Gastroesophageal sphincter (tissue), 4 donors: ENCODE results near the gene COG4. TPM values are rescaled to one million over a fixed set of nuclear protein-coding genes. Genes with fewer than 3 reads are reported as not detected.

Experiments
- ATAC-seq: fragments of 150-250 bp; one replicate; pipeline ENCODE4 v1.9.1; 2016; ENCODE audit warnings: mild to moderate bottlenecking, moderate library complexity
- H3K27ac ChIP-seq, 4 donors: fragments of 200-600 bp; sonication (generic) in 3 of 4; 1 replicate in 3 of 4; 2 replicates in 1 of 4; pipeline ENCODE4 v1.5.1; 2016 to 2019
- H3K27me3 ChIP-seq: fragments of 200-600 bp; sonication (generic); one replicate; pipeline ENCODE4 v1.5.1; 2019
- H3K36me3 ChIP-seq, 2 donors: fragments of 200-600 bp; sonication (generic); one replicate each; pipeline ENCODE4 v1.5.1; 2019; ENCODE audit warnings: control low read depth in 1 of 2
- H3K4me1 ChIP-seq, 3 donors: fragments of 200-600 bp; sonication (generic); 1 replicate in 2 of 3; 2 replicates in 1 of 3; pipeline ENCODE4 v1.5.1; 2016 to 2019; ENCODE audit warnings: control low read depth in 2 of 3
- H3K4me3 ChIP-seq, 2 donors: fragments of 200-600 bp; sonication (generic); one replicate each; pipeline ENCODE4 v1.5.1; 2019; ENCODE audit warnings: mild to moderate bottlenecking in 1 of 2, moderate library complexity in 1 of 2
- H3K9me3 ChIP-seq, 3 donors: fragments of 200-600 bp; sonication (generic); one replicate each; pipeline ENCODE4 v1.5.1; 2017 to 2019; ENCODE audit warnings: control low read depth in 2 of 3
- EP300 ChIP-seq: sonication (generic); formaldehyde crosslinking; IDR thresholded peaks from one replicate; pipeline ENCODE4 v1.6.1; 2017; ENCODE audit warnings: antibody characterized with exemption, mild to moderate bottlenecking
- POLR2A ChIP-seq, 2 donors: fragments of 450-650 bp; IDR thresholded peaks; one replicate each; pipeline ENCODE4 v1.6.1; 2017; ENCODE audit warnings: antibody characterized with exemption in 2 of 2, mild to moderate bottlenecking in 2 of 2, moderate library complexity in 1 of 2
- POLR2AphosphoS5 ChIP-seq: sonication (generic); formaldehyde crosslinking; IDR thresholded peaks from one replicate; pipeline ENCODE4 v1.6.1; 2017; ENCODE audit warnings: antibody characterized with exemption
- WGBS, 2 donors: methylation state at CpG; one replicate each; pipeline ENCODE4 v1.1.5; 2018; ENCODE audit warnings: low coverage in 1 of 2; 5-methylcytosine and 5-hydroxymethylcytosine counted together
- total RNA-seq, 4 donors: library from RNA; depleted of rRNA; stranded (reverse); fragments of >200 nt; gene quantifications; one replicate each; pipeline ENCODE4 v1.1.0, GENCODE V29; 2016
- TF ChIP-seq, protein P1 (sequence below), 4 experiments: fragments of 200-600 bp in 2 of 4; fragments of 450-650 bp in 2 of 4; sonication (generic) in 1 of 4; IDR thresholded peaks; one replicate each; pipeline ENCODE4 v1.5.1; 2017 to 2019; ENCODE audit warnings: antibody characterized with exemption in 4 of 4, mild to moderate bottlenecking in 2 of 4, moderate library complexity in 2 of 4

COG4 gene
- total RNA-seq = 10 to 100 TPM; 32.3 to 37.4 (median 35.0) TPM

- peak; percentile 89 for ATAC-seq
- no peaks in the 10 kb centered on the region for H3K27me3 ChIP-seq
- H3K4me1 ChIP-seq = peaks cover 0 to 55% (median 25%) of the 10 kb centered on the region in 3 donors
- WGBS, 2 donors = 1 to 2% methylated on average over 28 to 34 of the region's 36 CpGs
- H3K27ac ChIP-seq = peak within 1 kb of the TSS; percentile 64 to 91 (median 86)
- TF ChIP-seq POLR2A (IDR thresholded peaks at IDR 0.05) = no peak
- TF ChIP-seq EP300 = no peak
- TF ChIP-seq, protein P1, sequence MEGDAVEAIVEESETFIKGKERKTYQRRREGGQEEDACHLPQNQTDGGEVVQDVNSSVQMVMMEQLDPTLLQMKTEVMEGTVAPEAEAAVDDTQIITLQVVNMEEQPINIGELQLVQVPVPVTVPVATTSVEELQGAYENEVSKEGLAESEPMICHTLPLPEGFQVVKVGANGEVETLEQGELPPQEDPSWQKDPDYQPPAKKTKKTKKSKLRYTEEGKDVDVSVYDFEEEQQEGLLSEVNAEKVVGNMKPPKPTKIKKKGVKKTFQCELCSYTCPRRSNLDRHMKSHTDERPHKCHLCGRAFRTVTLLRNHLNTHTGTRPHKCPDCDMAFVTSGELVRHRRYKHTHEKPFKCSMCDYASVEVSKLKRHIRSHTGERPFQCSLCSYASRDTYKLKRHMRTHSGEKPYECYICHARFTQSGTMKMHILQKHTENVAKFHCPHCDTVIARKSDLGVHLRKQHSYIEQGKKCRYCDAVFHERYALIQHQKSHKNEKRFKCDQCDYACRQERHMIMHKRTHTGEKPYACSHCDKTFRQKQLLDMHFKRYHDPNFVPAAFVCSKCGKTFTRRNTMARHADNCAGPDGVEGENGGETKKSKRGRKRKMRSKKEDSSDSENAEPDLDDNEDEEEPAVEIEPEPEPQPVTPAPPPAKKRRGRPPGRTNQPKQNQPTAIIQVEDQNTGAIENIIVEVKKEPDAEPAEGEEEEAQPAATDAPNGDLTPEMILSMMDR (IDR thresholded peaks at IDR 0.05) = no peak
- no peak for TF ChIP-seq POLR2AphosphoS5
- peak within 1 kb of the TSS; percentile 88 to 96 for H3K4me3 ChIP-seq
- peaks cover 0 to 35% of the 10 kb centered on the region in 2 donors for H3K36me3 ChIP-seq
- H3K9me3 ChIP-seq = no peaks in the 10 kb centered on the region
Measured at GRCh38 chr16:70523076-70523742, at the start of gene COG4. TSS of gene COG4 (minus strand) at chr16:70523554. CDS start at chr16:70523543, 11 bp downstream.

GRCh38 chr16:70572926-70573270, 49.5 kb upstream of the COG4 start:
- WGBS, 2 donors = 38 to 41% methylated on average over 1 to 2 of the region's 2 CpGs
- Histone ChIP-seq H3K4me3 (no peak overlapping the region), H3K36me3 (peaks cover 9 to 53% of the 10 kb centered on the region in 2 donors), H3K27ac (peak overlapping the region in 3 of 4 donors; percentile 55 to 64 (median 60)), H3K27me3 (no peaks in the 10 kb centered on the region), H3K4me1 (peaks cover 2 to 53% (median 31%) of the 10 kb centered on the region in 3 donors), H3K9me3 (no peaks in the 10 kb centered on the region)
- TF ChIP-seq POLR2AphosphoS5 (no peak), POLR2A (IDR thresholded peaks at IDR 0.05) (no peak), EP300 (no peak)
- TF ChIP-seq, protein P1 (IDR thresholded peaks at IDR 0.05) = no peak
- no peak for ATAC-seq

GRCh38 chr16:70572050-70572925, 48.9 kb upstream of the COG4 start:
- ATAC-seq = no peak
- peaks cover 9 to 59% of the 10 kb centered on the region in 2 donors for H3K36me3 ChIP-seq

DNA sequence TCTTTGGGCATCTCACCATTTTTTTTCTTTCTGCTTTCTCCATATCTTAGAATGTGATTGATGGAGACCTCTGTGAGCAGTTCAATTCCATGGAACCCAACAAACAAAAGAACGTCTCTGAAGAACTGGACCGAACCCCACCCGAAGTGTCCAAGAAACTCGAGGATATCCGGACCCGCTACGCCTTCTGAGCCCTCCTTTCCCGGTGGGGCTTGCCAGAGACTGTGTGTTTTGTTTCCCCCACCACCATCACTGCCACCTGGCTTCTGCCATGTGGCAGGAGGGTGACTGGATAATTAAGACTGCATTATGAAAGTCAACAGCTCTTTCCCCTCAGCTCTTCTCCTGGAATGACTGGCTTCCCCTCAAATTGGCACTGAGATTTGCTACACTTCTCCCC, 48.3 kb upstream of the COG4 start:
- no peak for ATAC-seq
- no peaks in the 10 kb centered on the region for H3K27me3 ChIP-seq
- WGBS, 2 donors = 83 to 100% methylated on average over 2 to 6 of the region's 8 CpGs
- TF ChIP-seq, protein P1 (IDR thresholded peaks at IDR 0.05) = no peak
- TF ChIP-seq POLR2A (IDR thresholded peaks at IDR 0.05) (no peak), POLR2AphosphoS5 (no peak)
- H3K4me1 ChIP-seq = peaks cover 2 to 40% (median 24%) of the 10 kb centered on the region in 3 donors
- H3K27ac ChIP-seq = peak overlapping the region in 1 of 4 donors; percentile 27
- H3K36me3 ChIP-seq = peaks cover 9 to 65% of the 10 kb centered on the region in 2 donors
- no peaks in the 10 kb centered on the region for H3K9me3 ChIP-seq
- no peak overlapping the region for H3K4me3 ChIP-seq

More at GRCh38 chr16:70572050-70572925, 48.9 kb upstream of the COG4 start:
- Histone ChIP-seq H3K27ac (peak overlapping the region in 3 of 4 donors; percentile 27 to 60 (median 55)), H3K4me1 (peaks cover 2 to 47% (median 31%) of the 10 kb centered on the region in 3 donors), H3K4me3 (no peak overlapping the region), H3K27me3 (no peaks in the 10 kb centered on the region), H3K9me3 (no peaks in the 10 kb centered on the region)
- TF ChIP-seq, protein P1 (IDR thresholded peaks at IDR 0.05) = no peak
- TF ChIP-seq POLR2AphosphoS5 (no peak), POLR2A (IDR thresholded peaks at IDR 0.05) (no peak), EP300 (no peak)
- WGBS, 2 donors = 71 to 74% methylated on average over 2 of the region's 5 CpGs
